Fibroblast of the aortic adventitia (primary cell): ENCODE results near the gene SERINC5. TPM values are rescaled to one million over a fixed set of nuclear protein-coding genes. Genes with fewer than 3 reads are reported as not detected.

Source experiments
- DNase-seq: peaks from one replicate; pipeline ENCODE4 v3.0.0-alpha.2; 2010; ENCODE audit warnings: low read depth
- H3K4me3 ChIP-seq: 2 replicates; pipeline ENCODE4 v1.5.1; 2011; ENCODE audit warnings: low read depth, mild to moderate bottlenecking, control low read depth, low read length, moderate library complexity
- total RNA-seq: library from RNA; depleted of rRNA; stranded (reverse); fragments of >200 nt; gene quantifications from 2 replicates; pipeline ENCODE4 v1.2.3, GENCODE V29; 2012; ENCODE audit warnings: low replicate concordance
- TF ChIP-seq, protein P1 (sequence below): IDR thresholded peaks from 2 replicates; pipeline ENCODE4 v1.5.1; 2011; ENCODE audit warnings: mild to moderate bottlenecking, low read length, control low read depth, inconsistent platforms; ENCODE audit not compliant: insufficient read depth

SERINC5 gene
- total RNA-seq, 1 donor, result 17.1 TPM

GRCh38 chr5:80094236-80094738, 161.6 kb downstream of the SERINC5 start:
- TF ChIP-seq, protein P1, sequence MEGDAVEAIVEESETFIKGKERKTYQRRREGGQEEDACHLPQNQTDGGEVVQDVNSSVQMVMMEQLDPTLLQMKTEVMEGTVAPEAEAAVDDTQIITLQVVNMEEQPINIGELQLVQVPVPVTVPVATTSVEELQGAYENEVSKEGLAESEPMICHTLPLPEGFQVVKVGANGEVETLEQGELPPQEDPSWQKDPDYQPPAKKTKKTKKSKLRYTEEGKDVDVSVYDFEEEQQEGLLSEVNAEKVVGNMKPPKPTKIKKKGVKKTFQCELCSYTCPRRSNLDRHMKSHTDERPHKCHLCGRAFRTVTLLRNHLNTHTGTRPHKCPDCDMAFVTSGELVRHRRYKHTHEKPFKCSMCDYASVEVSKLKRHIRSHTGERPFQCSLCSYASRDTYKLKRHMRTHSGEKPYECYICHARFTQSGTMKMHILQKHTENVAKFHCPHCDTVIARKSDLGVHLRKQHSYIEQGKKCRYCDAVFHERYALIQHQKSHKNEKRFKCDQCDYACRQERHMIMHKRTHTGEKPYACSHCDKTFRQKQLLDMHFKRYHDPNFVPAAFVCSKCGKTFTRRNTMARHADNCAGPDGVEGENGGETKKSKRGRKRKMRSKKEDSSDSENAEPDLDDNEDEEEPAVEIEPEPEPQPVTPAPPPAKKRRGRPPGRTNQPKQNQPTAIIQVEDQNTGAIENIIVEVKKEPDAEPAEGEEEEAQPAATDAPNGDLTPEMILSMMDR, result no peak
- no peak for DNase-seq
- no peak overlapping the region for H3K4me3 ChIP-seq

DNA sequence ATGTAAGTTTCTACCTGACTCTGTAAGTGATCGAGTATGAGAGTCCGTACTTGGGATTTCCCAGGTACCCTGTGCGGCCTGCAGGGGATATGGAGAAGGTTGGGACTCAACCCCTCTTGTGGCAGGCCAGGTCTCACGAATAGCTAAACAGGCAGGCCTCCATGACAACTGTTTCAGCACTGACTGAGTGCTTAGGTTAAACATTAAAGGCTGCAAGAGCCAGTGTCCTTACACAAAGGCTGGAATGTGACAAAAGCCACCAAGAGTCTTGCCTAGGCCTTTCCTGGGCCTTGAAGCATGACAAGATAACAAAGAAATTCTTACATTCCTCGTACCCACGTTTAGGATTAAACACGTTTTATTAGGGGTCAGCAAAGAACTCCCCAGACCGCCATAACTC, 162.1 kb downstream of the SERINC5 start:
- TF ChIP-seq, protein P1, result no peak
- no peak for DNase-seq
- no peak overlapping the region for H3K4me3 ChIP-seq

- no peak for DNase-seq
- TF ChIP-seq, protein P1, result no peak
- no peak overlapping the region for H3K4me3 ChIP-seq
Observed at GRCh38 chr5:80092486-80093107, 163.3 kb downstream of the SERINC5 start.

DNA sequence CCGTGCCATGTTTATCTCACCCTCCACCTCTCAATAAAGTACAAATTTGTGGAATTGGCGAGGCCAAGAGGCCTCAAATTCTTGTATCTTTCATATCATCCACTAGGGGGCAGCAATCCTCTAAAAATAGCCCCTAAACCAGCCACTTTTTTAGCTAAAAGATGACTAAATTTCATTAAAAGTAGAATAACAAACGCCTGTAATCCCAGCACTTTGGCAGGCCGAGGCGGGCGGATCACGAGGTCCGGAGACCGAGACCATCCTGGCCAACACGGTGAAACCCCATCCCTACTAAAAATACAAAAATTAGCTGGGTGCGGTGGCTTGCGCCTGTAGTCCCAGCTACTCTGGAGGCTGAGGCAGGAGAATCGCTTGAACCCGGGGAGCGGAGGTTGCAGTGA, 164.1 kb downstream of the SERINC5 start:
- TF ChIP-seq, protein P1, result peak; percentile 52
- peak; percentile 78 for DNase-seq
- H3K4me3 ChIP-seq, result peak overlapping the region; percentile 25

- DNase-seq, result no peak
- TF ChIP-seq, protein P1, result no peak
- no peak overlapping the region for H3K4me3 ChIP-seq
Observed at GRCh38 chr5:80090884-80091166, 165.0 kb downstream of the SERINC5 start.

GRCh38 chr5:80083101-80083890, 172.6 kb downstream of the SERINC5 start:
- peak; percentile 80 for DNase-seq
- TF ChIP-seq, protein P1, result peak; percentile 58
- H3K4me3 ChIP-seq, result peak overlapping the region; percentile 43
